HTR-8/SVneo (cell line): ENCODE measurements around the gene AKAP17A.

Experiments used
- DNase-seq: peaks from one replicate; pipeline ENCODE4 v3.0.0; 2011; ENCODE audit warnings: low spot score, mixed read lengths; ENCODE audit not compliant: insufficient read length
- FAIRE-seq: peaks from 2 replicates; lab custom pipeline; 2011; peaks lifted over from hg19 to GRCh38; lab: Jason Lieb, UNC

AKAP17A gene

GRCh38 chrX:1578511-1579173 is 12.8 kb upstream of the AKAP17A start:
- DNase-seq (no peak), FAIRE-seq (no peak)

DNA sequence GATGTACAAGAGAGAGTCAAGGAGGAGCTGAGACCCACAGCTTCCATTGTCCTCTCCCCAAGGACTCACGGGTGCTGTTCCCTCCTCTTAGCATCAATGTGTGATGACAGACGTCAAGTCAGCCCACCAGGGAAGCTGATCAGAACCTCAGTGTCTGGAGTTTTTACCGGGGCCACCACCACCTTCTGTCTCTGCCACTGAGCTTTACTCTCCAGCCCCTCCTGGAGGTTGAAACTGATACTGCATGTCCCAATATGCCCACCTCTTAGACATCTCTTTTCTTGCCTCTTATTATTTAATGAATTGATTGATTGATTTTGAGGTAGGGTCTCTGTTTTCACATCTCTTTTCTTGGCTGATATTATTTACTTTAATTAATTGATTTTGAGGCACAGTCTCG is 10.3 kb upstream of the AKAP17A start:
- no peak for FAIRE-seq

DNA sequence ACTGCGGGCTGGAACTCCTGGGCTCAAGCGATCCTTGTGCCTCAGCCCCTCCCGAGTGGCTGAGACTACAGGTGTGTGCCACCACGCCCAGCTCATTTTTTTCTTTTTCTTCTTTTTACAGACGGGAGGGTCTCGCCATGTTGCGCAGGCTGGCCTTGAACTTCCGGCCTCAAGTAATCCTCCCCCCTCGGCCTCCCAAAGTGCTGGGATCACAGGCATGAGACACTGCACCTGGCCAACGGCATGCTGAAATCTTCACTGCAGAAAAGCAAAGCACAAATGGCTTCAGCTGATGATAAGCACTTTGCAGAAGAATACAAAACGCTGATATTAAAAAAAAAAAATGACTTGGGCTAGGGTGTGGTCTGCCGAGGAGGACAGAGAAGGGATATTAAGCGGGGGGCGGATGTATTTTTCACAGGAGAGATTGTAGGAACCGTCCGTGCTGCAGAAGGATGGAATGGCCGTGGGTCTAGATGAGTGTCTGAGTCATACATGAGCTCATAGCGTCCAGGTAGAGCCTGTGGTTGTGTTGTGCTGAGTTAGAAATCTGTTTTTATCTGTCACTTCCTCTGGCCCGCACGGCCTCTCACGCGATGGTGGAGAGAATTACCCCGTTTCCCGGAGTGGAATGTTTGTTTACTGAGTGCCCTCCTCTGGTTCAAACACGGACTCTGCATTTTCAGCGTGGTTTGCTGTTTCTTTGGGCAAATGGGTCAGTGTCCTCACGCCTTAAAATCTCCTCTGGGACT is 8.5 kb upstream of the AKAP17A start:
- FAIRE-seq, result no peak
- no peak for DNase-seq

More for the DNA sequence above, 10.3 kb upstream of the AKAP17A start:
- DNase-seq, result peak; percentile 60

DNA sequence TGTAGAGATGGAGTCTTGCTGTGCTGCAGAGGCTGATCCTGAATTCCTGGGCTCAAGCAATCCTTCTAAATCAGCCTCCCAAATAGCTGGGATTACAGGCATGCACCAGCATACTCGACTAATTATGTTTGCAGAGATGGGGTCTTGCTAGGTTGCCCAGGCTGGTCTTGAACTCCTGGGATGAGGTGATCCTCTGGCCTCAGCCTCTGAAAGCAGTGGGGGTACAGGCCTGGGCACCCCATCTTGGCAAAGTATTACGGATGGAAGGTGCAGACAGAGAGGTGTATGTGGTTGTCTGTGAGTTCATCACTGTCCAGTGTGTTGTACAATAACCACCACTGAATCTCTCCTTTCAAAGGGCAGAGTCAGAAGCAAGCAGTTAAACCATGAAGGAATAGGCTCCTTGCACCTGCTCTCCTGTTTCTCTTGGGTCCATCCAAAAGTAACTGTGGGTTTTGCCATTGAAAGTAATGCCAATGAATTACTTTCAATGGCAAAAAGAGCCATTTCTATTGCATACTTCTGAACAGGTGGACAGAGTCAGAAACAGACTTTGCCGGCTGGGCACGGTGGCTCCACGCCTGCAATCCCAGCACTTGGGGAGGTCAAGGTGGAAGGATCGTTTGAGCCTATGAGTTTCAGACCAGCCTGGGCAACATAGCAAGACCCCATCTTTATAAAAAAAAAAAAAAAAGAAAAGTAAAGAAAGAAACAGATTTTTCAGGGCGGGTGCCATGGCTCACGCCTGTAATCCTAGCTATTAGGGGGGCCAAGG is 7.0 kb upstream of the AKAP17A start:
- peak; percentile 44 for FAIRE-seq

DNA sequence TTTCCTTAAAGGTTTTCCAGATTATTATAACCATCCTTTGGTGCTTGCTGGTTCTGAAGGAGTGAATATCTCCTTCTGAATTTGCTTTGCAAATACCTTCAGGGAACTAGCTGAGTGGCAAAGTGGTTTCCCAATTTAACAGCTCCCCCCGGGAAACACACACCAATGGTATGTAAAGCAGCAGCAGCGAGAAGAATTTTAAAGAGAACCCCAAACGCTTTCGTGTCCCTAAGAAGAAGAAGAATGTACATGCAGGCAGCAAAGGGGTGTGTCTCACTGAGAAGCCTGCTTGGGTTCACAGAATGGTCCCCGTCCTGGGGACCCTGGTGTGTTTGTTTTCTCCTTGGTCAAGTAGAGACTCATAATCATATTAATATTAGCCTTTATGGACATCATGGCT is 4.2 kb upstream of the AKAP17A start:
- no peak for FAIRE-seq
- DNase-seq, result no peak

More for the DNA sequence above, 7.0 kb upstream of the AKAP17A start:
- no peak for DNase-seq

GRCh38 chrX:1589356-1590130 is 1.9 kb upstream of the AKAP17A start:
- no peak for DNase-seq
- no peak for FAIRE-seq

GRCh38 chrX:1591863-1592469 is 562 bp downstream of the AKAP17A start:
- DNase-seq (no peak), FAIRE-seq (no peak)

GRCh38 chrX:1592470-1593142 is 1.2 kb downstream of the AKAP17A start:
- FAIRE-seq, result no peak

GRCh38 chrX:1593286-1594271 is 2.2 kb downstream of the AKAP17A start:
- FAIRE-seq (no peak), DNase-seq (no peak)

More at GRCh38 chrX:1592470-1593142, 1.2 kb downstream of the AKAP17A start:
- no peak for DNase-seq

DNA sequence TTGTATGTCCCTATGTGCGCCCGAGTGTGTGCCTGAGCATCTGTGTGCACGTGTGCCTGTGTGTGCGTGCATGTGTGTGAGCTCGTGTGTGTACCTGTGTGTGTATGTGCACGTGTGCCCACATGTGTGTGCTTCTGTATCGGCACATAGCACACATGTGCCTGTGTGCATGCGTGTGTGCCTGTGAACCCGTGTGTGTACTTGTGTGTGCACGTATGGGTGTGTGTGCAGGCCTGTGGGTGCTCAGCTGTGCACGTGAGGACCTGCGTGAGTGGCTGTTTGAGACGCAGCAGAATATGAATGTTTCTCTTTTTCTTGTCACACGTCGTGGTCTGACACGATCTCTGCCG is 4.3 kb downstream of the AKAP17A start:
- DNase-seq, result no peak
- no peak for FAIRE-seq

GRCh38 chrX:1596676-1597344 is 5.4 kb downstream of the AKAP17A start:
- FAIRE-seq, result no peak
- no peak for DNase-seq

GRCh38 chrX:1597345-1598020 is 6.1 kb downstream of the AKAP17A start:
- FAIRE-seq, result no peak
- no peak for DNase-seq

GRCh38 chrX:1598021-1598875 is 6.8 kb downstream of the AKAP17A start:
- no peak for DNase-seq
- no peak for FAIRE-seq

DNA sequence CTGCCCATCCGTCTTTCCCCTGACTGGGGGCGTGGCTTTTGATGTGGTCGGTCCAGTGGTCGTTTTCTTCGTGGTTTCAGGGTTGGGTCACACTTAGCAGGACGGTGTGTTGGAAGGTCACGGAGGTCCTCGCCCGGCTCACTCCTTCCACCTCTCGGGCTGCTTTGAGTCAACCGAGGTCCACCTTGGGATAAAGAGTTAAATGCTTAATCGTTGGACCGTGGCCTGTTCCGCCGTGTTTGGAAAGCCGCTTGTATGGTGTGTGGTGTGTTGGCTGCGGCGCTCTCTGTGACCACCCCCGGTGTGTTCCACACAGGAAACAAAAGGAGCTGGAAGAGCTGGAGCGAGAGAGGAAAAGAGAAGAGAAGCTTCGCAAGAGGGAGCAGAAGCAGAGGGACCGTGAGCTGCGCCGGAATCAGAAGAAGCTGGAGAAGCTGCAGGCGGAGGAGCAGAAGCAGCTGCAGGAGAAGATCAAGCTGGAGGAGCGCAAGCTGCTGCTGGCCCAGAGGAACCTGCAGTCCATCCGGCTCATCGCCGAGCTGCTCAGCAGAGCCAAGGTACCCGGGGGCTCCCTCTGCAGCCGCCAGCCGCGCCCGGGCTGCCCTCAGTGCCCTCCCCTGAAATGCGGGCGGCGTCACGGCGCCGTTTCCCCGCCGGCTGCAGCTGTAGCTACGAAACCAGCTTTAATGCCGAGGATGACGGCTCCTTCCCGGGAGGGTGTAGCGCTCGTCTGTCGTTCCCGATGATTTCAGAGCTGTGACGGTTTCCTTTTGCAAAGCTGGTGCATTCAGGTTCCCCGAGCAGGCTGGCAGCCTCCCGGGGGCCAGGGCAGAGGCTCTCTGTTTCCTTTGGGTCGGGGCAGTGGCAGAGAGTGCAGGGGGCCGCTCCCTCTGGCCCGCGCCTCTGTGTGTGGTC is 7.7 kb downstream of the AKAP17A start:
- FAIRE-seq (no peak), DNase-seq (no peak)

DNA sequence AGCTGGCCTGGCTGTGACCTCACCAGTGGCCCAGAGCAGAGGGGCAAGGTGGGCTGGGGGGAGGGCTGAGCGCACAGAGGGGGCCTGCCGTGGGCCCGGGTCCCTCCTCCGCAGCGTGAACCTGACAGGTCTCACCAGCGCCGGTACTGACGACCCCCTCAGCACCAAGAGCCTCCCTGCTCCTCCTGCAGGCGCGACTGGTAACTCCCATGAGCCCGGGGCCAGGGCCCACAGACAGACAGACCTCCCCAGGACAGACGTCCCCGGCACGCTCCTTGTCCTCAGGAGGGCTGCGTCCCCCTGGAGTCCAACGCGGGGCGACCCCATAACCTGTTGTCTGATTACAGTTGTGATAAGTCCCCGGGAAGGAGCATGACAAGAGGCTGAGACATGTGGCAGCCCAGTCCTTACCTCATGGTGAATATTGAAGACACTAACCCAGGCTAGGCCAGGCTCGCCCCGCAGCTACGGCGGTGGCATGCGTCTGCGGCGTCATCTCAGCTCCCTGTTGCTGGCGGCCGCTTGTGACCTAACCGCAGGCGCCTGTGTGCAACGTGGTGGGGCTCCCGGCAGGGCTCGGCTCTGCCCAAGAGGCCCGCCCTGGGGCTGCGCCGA is 8.5 kb downstream of the AKAP17A start:
- FAIRE-seq, result no peak

More for the DNA sequence above, 8.5 kb downstream of the AKAP17A start:
- DNase-seq, result no peak
